Activated CD8-positive, alpha-beta memory T cell treated with anti-CD3 and anti-CD28 coated beads for 4 hours (primary cell): ENCODE data around the gene KCP.
"Not testable (repeated sequence)": the region's sequence is repeated elsewhere in the genome, so short reads cannot be mapped to it uniquely, and the experiment has no call there.

Experiments used
- DNase-seq, 2 donors: peaks; one replicate each; pipeline ENCODE4 v3.0.0-alpha.2; 2020; ENCODE audit warnings: low read depth in 2 of 2

Gene KCP

GRCh38 chr7:128910569-128910945 is at the start of gene KCP:
KCP (minus strand) TSS chr7:128910709; CDS start chr7:128910676, 33 bp downstream.
- no peak for DNase-seq

GRCh38 chr7:128959296-128959695 is 48.8 kb upstream of the KCP start:
- DNase-seq: no peak

- DNase-seq: no peak
Measured at GRCh38 chr7:128955981-128956380, 45.5 kb upstream of the KCP start.

- DNase-seq: no peak
Measured at GRCh38 chr7:128954830-128955802, 44.6 kb upstream of the KCP start.

GRCh38 chr7:128954150-128954549 is 43.6 kb upstream of the KCP start:
- DNase-seq: no peak

GRCh38 chr7:128951296-128951695 is 40.8 kb upstream of the KCP start:
- DNase-seq: no peak

GRCh38 chr7:128948976-128949760 is 38.7 kb upstream of the KCP start:
- DNase-seq: no peak

GRCh38 chr7:128948312-128948973 is 37.9 kb upstream of the KCP start:
- DNase-seq: no peak

- DNase-seq: no peak
Measured at GRCh38 chr7:128947854-128948253, 37.3 kb upstream of the KCP start.

GRCh38 chr7:128946936-128947830 is 36.7 kb upstream of the KCP start:
- no peak for DNase-seq

GRCh38 chr7:128945668-128946366 is 35.3 kb upstream of the KCP start:
- no peak for DNase-seq

GRCh38 chr7:128944487-128945236 is 34.2 kb upstream of the KCP start:
- DNase-seq: no peak

- DNase-seq: not testable (repeated sequence)
Measured at GRCh38 chr7:128943251-128943650, 32.7 kb upstream of the KCP start.

GRCh38 chr7:128941946-128942526 is 31.5 kb upstream of the KCP start:
- DNase-seq: no peak

GRCh38 chr7:128941323-128941890 is 30.9 kb upstream of the KCP start:
- no peak for DNase-seq

- DNase-seq: no peak
Measured at GRCh38 chr7:128940494-128941322, 30.2 kb upstream of the KCP start.

- DNase-seq: no peak
Measured at GRCh38 chr7:128939861-128940410, 29.4 kb upstream of the KCP start.
